HG03060 (cell line): ENCODE results near the gene ITPR1.

Experiments
- ATAC-seq: cut with Tn5 transposase; IDR thresholded peaks from one replicate; pipeline ENCODE4 v1.9.1; 2021; ENCODE audit warnings: low read depth, moderate number of reproducible peaks; ENCODE audit not compliant: unreplicated experiment

ITPR1 gene

DNA sequence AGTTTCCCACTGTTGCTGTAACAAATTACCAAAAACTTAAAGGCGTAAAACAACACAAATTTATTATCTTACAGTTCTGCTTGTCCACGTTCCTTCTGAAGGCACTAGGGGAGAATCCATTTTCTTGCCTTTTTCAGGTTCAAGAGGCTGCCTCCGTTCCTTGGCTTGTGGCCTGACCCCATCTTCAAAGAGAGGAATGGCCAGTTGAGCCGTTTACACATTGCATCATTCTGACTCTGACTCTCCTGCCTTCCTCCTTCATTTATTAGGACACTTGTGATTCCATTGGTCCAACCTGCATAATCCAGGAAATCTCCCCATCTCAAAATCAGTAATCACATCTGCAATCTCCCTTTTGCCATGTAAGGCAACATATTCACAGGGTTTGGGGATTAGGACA lies 363.4 kb downstream of the ITPR1 start:
- ATAC-seq: no peak

DNA sequence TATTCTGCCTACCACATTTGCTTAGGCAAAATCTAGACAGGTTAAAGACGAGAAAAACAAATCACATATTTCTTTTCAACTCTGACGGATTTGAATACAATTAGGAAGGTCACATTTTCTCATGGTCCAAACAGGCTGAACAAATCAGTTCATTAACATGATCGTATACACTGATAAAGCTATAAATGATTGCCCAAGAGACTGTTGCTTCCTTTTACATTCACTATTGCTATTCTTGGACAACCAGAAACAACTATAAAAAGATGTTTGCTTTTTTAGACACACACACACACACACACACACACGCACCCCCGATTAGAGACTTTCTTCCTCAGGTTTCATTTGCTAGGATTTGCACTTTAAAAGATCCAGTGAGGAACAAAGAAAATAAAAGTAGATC lies 363.8 kb downstream of the ITPR1 start:
- no peak for ATAC-seq

DNA sequence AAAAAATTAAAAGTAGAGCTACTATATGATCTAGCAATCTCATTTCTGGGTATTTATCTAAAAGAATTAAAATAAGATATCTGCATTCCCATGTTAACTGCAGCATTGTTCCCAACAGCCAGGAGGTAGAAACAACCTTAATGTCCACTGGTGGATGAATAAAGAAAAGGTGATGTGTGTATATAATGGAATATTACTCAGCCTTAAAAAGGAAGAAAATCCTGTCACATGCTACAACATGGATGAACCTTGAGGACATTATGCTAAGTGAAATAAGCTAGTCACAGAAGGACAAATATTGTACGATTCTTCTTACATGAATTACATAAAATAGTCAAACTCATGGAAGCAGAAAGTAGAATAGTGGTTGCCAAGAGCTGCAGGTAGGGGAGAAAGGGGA lies 366.6 kb downstream of the ITPR1 start:
- ATAC-seq: no peak

DNA sequence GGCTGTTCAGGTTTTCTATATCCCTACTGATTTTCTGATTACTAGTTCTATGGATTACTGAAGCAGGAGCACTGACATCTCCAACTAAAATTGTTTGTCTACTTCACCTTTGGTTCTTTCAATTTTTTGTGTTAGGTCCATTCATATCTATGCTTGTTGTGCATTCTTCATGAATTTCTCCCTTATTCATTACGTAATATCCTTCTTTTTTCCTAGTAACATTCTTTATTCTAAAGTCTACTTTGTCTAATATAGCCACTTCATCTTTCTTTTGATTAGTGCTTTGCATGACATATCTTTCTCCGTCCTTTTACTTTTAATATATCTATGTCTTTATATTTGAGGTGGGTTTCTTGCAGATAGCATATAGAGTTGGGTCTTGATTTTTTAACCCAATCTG lies 369.8 kb downstream of the ITPR1 start:
- no peak for ATAC-seq

DNA sequence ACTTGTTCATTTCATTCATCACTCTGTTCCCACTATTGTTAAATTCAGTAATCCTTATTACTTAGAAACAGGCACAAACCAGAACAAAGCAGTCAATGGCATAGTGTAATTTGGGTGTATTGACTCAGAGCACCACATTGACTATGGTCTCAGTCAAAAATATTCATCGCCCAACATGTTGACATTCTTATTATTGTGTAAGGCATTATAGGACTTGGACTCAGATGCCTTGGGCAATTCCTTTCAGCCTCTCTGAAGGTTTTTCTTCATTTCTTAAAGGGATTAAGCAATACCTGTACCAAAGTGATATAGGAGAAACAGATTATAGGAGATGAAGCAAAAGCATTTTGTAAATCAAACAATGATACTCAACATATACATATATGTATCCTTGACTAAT lies 371.4 kb downstream of the ITPR1 start:
- ATAC-seq: no peak

DNA sequence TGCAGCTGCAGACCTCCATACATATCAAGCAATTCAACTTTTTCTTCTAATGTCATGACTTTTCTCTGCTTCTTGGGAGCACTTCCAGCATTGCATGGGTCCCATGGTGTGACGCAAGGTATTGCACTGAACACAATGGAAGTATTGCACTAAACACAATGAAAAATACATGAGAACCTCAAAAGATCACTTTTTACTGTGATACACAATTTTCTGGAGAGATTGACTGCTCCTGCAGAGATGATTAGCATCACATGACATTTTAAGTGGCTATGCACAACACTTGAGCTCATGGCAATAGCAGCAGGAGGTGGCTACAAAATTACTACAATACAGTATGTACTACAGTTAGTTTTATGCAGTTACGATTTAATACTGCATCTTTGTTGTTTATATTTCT lies 372.6 kb downstream of the ITPR1 start:
- no peak for ATAC-seq

DNA sequence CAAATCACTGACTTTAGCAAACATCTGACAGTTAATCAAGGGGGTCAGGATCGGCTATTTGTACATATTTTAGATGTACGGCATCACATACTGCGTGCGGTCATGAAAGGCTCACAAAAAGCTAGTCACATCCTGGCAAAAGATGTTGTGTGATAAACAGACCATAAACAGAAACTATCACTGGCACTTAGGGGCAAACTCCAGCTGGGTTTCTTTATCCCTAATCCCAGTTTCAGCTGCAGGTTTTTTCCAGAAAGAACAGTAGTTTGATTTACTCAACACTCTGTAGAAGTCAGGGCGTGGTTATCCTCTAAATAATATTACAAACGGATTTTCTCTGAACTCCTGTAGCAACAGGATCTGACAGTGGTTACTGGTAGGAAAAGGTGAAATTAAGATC lies 373.7 kb downstream of the ITPR1 start:
- ATAC-seq: no peak

DNA sequence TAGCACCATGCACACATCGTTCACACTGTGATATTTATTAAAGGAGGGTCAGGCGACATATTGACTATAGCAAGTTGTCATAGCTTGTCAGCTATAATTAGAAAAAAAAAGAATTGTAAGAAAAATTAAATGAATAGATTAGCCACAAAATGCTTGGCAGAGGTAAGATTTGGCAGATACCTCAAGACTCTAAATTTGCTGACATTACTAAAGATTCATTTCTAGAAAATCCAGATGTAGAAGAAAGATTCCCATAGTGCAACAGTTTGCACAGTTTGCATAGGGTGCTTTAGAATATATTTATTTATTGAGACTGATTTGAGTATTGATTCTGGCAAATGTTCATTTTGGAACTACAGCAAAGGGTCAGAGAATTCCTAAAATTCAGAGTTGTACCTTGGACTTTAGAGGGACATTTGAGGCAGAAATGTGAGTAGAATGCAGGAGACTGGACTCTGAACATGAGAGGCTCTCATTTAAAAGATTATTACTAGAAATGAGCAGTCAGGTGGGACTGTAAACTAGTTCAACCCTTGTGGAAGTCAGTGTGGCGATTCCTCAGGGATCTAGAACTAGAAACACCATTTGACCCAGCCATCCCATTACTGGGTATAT lies 384.1 kb downstream of the ITPR1 start:
- ATAC-seq: no peak

DNA sequence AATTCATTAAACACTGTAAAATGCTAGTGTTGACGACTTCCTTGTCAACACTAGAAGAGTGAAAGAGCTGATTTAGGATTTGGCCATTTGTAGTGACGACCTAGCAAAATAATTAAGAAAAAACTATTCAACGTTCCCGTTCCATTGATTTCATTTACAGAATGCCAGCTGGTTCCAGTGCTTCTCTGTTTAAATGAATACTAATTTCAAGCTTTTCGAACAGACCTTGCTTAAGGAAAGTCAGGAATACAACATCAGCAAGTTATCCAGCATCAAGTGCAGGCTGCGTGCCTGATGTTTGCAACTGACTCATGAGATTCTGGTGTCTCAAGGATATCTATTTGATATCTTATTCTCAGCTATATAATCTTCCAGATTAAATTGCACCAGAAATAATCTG lies 387.7 kb downstream of the ITPR1 start:
- no peak for ATAC-seq

DNA sequence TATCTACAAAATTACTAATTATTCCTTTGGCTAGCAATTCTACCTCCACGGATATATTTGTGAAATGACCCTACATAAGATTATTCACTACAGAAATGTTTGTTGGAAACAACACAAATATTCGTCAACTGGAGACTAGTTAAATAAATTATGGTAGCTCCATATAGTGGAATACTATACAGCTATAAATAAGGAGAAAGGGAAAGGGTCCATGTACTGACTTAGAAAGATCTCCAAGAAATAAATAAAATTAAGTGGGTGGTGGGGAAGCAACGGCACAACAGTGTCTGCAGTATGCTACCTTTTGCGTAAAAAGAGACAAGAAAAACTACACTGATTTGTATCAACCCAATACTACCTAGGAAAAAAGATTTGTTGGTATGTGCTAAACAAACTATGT lies 389.4 kb downstream of the ITPR1 start:
- no peak for ATAC-seq

DNA sequence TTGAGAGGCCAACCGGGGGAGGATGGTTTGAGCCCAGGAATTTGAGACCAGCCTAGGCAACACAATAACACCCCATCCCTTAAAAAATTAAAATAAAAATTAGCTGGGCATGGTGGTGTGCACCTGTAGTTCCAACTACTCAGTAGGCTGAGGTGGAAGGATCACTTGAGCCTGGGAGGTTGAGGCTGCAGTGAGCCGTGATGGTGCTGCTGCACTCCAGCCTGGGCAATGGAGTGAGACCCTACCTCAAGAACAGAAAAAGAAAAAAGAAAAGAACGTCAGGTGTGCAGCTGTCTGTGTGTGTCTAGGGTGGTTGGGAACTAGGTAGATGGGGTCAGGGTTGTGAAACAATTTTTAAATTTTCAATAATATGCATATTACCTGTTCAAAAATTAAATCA lies 389.9 kb downstream of the ITPR1 start:
- no peak for ATAC-seq

DNA sequence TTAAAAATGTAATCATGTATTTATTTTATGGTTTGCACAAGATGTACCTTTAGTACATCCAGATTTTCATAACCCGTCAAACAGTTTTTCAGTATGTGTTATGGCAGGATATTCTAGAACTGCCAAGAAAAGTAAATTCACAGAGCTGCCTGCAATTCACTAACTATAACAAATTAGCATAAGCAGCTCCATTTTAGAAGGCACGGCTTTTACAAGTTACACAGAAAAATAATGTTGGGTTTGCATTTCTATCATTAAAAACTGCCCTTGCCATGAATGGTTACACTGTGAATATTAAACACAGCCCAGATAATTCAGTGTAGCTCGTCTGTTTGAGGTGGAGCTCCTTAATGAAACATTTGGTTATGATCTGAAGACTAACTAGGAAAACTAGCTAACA lies 391.7 kb downstream of the ITPR1 start:
- ATAC-seq: no peak

DNA sequence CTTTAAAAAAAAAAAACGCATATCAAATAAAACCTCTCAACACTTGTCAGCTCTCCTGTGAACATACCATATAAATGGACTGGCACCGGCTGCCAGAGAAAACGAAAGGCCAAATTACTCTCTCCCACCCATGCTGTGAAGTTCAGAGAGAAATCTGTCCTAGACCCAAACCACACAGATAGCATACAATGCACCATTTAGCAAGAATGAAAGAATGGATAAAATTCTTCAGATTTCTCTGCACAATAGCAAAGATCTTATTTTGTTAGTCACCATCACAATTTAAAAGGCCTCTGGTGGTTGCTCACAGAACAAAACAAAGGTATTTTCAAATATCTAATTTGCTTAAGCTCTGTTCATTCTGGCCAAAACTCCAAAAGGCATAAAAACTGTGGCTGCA lies 392.2 kb downstream of the ITPR1 start:
- no peak for ATAC-seq

DNA sequence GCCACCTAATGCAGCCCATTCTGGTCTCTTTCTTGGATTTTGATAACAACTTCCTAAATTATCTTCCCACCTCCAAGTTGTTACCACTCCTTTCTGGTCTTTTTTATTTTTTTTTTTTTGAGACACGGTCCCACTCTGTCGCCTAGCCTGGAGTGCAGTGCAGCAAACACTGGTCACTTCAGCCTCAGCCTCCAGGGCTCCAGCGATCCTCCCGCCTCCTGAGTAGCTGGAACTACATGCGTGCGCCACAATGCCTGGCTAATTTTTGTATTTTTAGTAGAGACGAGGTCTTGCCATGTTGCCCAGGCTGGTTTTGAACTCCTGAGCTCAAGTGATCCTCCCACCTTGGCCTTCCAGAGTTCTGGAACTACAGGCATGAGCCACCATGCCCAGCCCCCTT lies 393.3 kb downstream of the ITPR1 start:
- ATAC-seq: no peak

DNA sequence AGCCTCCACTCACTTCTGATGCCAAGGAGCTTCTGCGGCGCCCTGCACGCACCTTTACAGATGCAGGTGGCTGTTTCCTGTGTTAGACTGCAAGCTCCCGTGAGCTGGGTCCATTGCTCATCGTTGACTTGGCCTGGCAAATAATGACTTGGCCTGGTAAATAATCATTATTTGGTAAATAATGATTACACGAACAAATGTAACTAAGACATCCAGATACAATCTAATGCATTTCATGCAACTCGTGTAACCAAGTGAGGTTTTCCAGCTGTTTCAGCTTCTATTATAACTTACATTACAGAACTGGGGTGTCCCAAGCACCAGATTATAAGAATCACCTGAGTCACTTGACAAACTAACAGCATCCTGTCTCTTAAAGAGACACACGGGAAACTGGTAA lies 394.0 kb downstream of the ITPR1 start:
- ATAC-seq: no peak

DNA sequence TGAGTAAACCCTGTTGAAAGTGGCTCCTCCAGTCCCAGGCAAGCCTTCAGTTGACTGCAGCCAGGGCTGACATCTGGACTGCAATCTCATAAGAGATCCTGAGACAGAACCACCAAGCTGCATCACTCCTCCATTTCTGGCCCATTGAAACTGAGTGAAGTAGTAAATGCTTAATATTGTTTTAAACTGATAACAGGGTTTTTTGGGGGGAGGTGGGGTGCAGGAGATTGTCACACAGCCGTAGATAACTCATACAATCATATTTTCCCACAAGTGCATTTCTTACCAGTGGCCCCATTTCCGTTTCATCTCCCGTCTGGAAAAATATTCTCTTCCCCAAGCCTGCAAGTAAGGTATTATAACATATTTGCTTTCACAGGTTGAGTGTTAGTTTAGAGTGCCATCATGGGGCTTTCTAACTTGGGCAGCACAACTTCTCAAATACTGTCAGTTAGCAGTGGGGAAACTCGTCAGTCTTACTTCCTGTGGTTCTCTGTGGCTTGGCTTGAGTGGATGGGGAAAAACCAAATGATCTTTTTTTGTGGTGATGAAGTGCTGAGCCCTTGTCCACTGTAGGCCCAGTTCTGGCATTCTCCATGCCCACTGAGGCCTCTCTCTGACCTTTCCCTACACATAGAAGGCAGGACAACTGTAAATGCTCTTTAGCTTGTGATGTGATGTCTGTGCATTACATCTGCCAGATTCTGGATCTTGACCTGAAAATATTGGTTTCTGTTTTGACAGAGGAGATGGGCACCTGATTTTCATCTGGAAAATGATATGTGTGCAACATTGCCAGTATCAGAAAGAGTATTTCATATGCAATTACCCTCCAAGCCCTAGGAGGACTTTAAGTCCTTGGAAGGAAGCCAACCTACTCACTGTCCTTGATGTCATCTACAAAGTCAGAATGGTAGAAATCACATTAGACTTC lies 396.0 kb downstream of the ITPR1 start:
- ATAC-seq: peak; percentile 70

DNA sequence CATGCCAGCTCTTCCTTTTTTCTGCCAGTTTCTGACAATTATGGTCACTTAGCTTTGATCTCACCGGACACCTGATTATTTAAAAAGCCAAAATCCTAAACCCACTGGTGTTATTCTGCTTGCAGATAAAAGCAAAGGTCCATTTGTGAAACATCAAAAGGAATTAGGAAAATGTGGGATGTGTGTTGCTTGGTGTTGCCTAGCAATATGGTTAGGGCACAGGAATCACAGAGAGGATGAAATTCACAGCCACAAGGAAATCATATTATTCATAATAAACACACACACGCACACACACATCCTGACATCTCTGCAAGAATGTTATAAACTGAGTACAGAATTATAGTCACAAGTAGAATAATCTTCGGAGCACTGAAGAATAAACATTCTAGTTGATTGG lies 396.7 kb downstream of the ITPR1 start:
- no peak for ATAC-seq

DNA sequence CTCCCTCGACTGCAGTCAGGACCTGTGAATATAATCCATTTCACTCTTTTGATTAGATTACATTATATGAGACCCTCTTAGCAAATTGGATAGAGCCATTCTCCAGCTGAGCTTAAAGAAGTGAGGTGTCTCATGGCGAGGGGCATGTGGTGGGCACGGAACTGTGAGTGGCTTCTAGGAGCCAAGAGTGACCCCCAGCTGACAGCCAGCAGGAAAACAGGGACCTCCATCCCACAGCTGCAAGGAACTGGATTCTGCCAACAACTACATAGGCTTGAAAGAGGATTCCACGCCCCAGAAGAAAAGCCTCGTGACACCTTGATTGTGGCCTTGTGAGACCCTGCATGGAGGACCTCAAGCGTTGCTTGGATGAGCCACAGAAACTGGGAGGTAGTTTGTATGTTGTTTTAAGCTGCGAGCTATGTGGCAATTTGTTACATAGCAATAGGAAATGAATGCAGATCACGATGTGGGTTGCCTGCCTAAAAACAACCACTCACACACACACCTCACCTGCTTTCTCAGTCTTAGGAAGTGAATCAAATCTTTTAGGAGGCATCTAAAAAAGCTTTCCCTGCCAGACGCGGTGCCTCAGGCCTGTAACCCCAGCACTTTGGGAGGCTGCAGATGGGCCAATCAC lies 401.9 kb downstream of the ITPR1 start:
- ATAC-seq: no peak

DNA sequence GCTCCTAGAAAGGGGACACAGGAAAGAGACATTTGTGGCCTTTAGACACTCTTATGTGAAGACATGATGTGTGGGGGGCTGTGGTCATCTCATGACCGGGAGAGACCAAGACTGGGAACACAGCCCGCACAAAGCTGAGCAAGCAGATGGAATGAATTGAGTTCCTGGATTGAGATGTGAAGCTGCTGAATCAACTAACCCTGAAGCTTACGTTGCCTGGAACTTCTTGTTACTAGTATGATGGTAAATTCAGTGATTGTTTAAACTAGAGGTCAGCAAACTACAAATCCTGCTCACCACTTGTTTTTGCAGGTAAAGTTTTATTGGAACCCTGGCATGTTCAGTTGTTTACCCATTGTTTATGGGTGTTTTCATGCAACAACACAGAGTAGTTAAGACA lies 402.7 kb downstream of the ITPR1 start:
- ATAC-seq: no peak
